Vagina (tissue), 2 donors: ENCODE measurements around the gene SAMD1.

Source experiments
- POLR2A ChIP-seq, 2 donors: fragments of 450-650 bp; IDR thresholded peaks; one replicate each; pipeline ENCODE4 v1.6.1; 2017; ENCODE audit warnings: antibody characterized with exemption in 2 of 2, mild to moderate bottlenecking in 2 of 2, moderate library complexity in 2 of 2
- POLR2AphosphoS5 ChIP-seq, 2 donors: sonication (generic); formaldehyde crosslinking; IDR thresholded peaks; one replicate each; pipeline ENCODE4 v1.9.0; 2017; ENCODE audit warnings: antibody characterized with exemption in 2 of 2, mild to moderate bottlenecking in 2 of 2, low read depth in 1 of 2; ENCODE audit not compliant: insufficient read depth in 1 of 2
- TF ChIP-seq, protein P1 (sequence below), 3 experiments: fragments of 450-650 bp in 2 of 3; fragments of 200-600 bp in 1 of 3; sonication (generic) in 1 of 3; IDR thresholded peaks; one replicate each; pipeline ENCODE4 v1.5.1; 2017 to 2019; ENCODE audit warnings: antibody characterized with exemption in 3 of 3, mild to moderate bottlenecking in 2 of 3, moderate library complexity in 2 of 3

- TF ChIP-seq POLR2AphosphoS5 (IDR thresholded peaks at IDR 0.05; ENCODE audit: insufficient read depth in 1 of 2, low read depth in 1 of 2) (no peak), POLR2A (IDR thresholded peaks at IDR 0.05) (no peak)
- TF ChIP-seq, protein P1, sequence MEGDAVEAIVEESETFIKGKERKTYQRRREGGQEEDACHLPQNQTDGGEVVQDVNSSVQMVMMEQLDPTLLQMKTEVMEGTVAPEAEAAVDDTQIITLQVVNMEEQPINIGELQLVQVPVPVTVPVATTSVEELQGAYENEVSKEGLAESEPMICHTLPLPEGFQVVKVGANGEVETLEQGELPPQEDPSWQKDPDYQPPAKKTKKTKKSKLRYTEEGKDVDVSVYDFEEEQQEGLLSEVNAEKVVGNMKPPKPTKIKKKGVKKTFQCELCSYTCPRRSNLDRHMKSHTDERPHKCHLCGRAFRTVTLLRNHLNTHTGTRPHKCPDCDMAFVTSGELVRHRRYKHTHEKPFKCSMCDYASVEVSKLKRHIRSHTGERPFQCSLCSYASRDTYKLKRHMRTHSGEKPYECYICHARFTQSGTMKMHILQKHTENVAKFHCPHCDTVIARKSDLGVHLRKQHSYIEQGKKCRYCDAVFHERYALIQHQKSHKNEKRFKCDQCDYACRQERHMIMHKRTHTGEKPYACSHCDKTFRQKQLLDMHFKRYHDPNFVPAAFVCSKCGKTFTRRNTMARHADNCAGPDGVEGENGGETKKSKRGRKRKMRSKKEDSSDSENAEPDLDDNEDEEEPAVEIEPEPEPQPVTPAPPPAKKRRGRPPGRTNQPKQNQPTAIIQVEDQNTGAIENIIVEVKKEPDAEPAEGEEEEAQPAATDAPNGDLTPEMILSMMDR (IDR thresholded peaks at IDR 0.05): no peak
These were observed 12.2 kb upstream of the SAMD1 start for GRCh38 chr19:14102756-14103155.
